ENCODE measurements around the gene LIN54.
"Not testable (repeated sequence)": the region's sequence is repeated elsewhere in the genome, so short reads cannot be mapped to it uniquely, and the experiment has no call there.

The LIN54 gene

DNA sequence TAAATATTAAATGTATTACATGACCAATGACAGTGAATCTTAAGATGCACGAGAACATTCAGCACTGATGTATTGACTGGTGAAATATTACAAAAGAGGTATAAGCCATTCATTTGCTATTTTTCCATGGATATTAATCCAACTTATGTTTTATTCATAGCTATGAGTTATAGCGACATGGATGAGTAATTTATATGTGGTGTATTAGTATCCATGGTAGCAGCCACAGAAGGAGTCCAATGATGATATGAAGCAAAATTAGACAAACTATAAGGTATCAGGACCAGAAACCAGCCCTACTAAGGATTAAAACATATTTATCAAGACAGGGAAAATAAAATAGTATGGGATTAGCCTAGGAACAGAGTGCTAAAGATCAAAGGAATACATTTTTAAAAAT lies 59.4 kb downstream of the LIN54 start:
- DNase-seq (ENCODE audit: low read depth in 2 of 2, low spot score in 1 of 2) = no peak

- no peak for DNase-seq (ENCODE audit: low read depth in 2 of 2, low spot score in 1 of 2)
Observed at GRCh38 chr4:82948647-82949204, 61.9 kb downstream of the LIN54 start.

GRCh38 chr4:82947498-82947897 lies 63.1 kb downstream of the LIN54 start:
- DNase-seq (ENCODE audit: low read depth in 2 of 2, low spot score in 1 of 2) = no peak

GRCh38 chr4:82939414-82939813 lies 71.2 kb downstream of the LIN54 start:
- DNase-seq (ENCODE audit: low read depth in 2 of 2, low spot score in 1 of 2) = no peak

DNA sequence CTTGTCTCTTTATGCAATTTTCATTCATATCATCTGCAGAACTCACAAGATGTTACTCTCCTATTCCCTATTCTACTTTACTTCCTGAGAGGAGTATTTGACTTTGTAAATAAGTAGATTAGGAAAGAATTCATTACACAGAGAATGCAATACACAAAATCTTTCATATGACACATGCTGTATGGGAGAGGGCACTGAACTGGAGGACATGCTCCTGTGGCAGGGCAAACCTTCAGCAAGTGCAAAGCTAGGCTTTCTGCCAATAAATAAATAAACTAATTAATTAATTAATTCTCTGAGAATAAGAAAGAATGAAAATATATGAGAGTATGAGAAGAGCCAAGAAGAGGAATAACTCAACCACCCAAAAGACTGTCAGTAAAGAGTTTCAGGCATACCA lies 76.2 kb downstream of the LIN54 start:
- DNase-seq (ENCODE audit: low read depth in 2 of 2, low spot score in 1 of 2) = no peak

DNA sequence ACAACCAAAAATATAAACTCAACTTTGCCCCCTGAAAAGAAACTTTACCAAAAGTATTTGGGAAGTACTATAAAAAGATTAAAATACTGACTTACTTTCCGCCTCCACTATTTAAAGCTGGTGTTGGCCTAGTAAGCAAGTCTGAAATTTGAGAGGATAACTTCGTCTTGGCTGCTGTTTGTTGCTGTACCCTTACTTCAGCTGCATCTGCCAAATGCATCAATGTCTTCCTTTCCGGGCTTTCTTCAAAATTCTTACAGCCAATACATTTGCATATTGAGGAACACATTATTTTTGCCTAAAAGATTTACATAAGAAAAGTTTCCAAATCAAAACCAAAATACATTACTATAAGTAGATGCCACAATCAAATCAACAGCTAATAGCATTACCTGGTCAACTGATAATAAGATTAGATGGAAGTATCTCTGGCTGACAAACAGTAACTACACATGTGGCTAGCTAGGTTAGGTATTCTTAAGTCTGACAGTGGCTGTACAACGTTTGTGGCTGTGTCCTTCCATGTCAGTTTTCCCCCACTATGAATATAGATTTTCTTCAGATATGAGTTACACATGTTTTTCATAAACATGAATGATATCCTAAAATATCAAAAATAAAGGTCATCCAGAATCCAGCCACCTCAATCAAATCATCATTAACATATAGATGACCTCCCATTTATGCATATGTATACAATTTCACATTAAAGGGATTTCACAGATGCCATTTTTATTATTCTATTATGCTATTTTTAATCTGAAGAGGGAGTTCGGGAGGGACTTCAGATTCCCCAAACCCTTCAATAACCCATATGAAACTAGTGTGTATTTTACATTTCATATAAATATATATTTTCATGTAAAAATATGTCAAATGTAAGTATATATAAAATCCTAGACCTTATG lies 79.5 kb downstream of the LIN54 start:
- DNase-seq (ENCODE audit: low read depth in 2 of 2, low spot score in 1 of 2) = no peak

- no peak for DNase-seq (ENCODE audit: low read depth in 2 of 2, low spot score in 1 of 2)
Observed at GRCh38 chr4:82921795-82922194, 88.8 kb downstream of the LIN54 start.

- DNase-seq (ENCODE audit: low read depth in 2 of 2, low spot score in 1 of 2) = no peak
Observed at GRCh38 chr4:82919386-82919785, 91.2 kb downstream of the LIN54 start.

DNA sequence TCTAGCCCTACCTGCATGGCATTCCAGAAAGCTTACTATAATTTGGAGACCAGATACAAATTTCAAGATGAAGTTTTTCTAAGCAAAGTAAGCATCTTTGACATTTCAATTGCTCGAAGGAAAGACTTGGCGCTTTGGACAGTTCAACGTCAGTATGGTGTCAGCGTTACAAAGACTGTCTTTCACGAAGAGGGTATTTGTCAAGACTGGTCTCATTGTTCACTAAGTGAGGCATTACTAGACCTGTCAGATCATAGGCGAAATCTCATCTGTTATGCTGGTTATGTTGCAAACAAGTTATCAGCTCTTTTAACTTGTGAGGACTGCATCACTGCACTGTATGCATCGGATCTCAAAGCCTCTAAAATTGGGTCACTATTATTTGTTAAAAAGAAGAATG lies 92.5 kb downstream of the LIN54 start:
- no peak for DNase-seq (ENCODE audit: low read depth in 2 of 2, low spot score in 1 of 2)

- not testable (repeated sequence) for DNase-seq (ENCODE audit: low read depth in 2 of 2, low spot score in 1 of 2)
Observed at GRCh38 chr4:82913968-82914367, 96.7 kb downstream of the LIN54 start.

DNA sequence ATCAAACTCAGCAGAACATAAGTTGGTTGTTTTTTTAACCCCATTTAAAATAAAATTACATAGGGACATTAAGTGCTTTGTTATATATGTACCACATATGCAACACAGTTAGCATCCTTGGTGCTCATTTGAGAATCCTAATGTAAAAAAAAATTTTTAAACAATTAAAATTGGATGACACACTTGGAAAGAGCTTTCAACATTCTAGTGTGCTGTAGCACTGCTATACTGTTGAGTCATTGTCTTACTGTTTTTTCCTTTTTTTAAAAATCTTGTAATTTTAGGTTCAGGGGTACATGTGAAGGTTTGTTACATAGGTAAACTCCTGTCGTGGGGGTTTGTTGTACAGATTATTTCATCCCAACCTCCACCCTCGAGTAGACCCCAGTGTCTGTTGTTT lies 97.3 kb downstream of the LIN54 start:
- no peak for DNase-seq (ENCODE audit: low read depth in 2 of 2, low spot score in 1 of 2)

DNA sequence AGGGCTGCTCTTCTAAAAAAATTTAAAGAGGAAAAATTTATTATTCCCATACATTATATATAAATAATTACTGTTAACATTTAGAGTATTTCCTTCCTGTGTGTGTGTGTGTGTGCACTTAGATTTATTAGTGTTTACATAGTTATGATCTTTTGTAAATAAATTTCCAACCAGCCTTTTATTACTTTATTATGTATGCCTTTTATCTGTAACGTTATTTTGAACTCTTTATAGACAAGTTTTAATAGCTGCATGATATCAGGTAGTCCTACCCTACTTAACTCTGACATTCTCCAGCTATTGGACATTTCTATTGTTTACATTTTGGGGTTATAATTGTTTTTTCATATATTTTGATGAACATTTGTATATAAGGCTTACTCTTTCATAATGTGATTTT lies 101.3 kb downstream of the LIN54 start:
- no peak for DNase-seq (ENCODE audit: low read depth in 2 of 2, low spot score in 1 of 2)

GRCh38 chr4:82906469-82906868 lies 104.2 kb downstream of the LIN54 start:
- DNase-seq (ENCODE audit: low read depth in 2 of 2, low spot score in 1 of 2) = no peak

- no peak for DNase-seq (ENCODE audit: low read depth in 2 of 2, low spot score in 1 of 2)
Observed at GRCh38 chr4:82905205-82905604, 105.4 kb downstream of the LIN54 start.

- DNase-seq (ENCODE audit: low read depth in 2 of 2, low spot score in 1 of 2) = no peak
Observed at GRCh38 chr4:82903737-82904136, 106.9 kb downstream of the LIN54 start.

GRCh38 chr4:82901183-82901718 lies 109.4 kb downstream of the LIN54 start:
- DNase-seq (ENCODE audit: low read depth in 2 of 2, low spot score in 1 of 2) = no peak

- peak; percentile 96 to 97 for DNase-seq (ENCODE audit: low read depth in 2 of 2, low spot score in 1 of 2)
Observed at GRCh38 chr4:82900411-82901182, 110.0 kb downstream of the LIN54 start, which contains the start of gene THAP9. TSS of gene THAP9 (plus strand) at chr4:82900735. CDS start at chr4:82900803, 68 bp downstream.

DNA sequence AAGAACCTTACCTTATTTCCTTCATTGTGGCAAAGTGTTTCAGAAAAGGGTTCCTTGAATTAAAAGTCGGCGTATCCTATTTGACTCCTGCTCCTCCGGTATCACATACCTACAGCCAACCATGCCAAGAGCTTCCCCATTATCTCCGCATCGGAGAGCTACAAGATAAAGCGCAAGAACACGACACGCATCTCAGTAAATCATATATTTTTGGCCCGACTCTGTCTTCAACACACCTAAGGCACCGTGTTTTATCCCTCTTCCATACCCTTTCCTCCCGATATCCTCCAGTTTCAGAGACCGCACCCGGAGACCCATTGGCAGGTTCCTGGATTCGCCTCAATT lies 110.6 kb downstream of the LIN54 start:
- DNase-seq (ENCODE audit: low read depth in 2 of 2, low spot score in 1 of 2) = no peak

DNA sequence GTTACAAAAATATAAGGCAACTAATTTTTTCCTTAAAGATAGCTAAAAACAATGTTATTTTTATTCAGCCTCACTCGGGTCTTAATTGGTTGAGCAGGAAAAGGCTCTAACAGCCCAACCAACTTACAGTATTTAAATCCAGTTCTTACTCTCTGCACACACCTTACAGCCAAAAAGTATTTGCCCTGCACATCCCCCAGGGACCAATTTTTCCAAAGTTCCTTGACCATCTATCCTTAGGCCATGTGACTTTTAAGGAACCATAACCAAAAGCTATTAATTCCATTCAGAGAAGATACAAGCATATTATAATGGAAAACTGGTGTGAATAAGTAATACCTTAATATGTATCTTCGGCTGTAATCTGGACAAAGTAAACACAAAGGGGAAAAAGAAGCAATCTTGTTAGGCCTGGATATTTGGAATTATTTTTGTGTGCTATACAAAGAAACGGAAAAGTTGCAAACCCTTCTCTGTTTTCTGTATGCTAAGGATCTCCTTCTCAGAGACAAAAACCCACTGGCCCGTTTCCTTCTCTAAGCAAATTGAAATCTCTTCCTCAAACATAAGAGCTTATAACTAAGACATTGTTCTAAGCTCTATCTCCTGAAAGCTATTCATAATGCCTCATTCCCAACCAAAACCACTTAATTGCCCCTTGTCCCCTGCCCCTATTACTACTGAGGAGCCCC lies 111.1 kb downstream of the LIN54 start:
- DNase-seq (ENCODE audit: low read depth in 2 of 2, low spot score in 1 of 2) = no peak

- DNase-seq (ENCODE audit: low read depth in 2 of 2, low spot score in 1 of 2) = no peak
Observed at GRCh38 chr4:82898322-82899243, 112.0 kb downstream of the LIN54 start.
